Smooth muscle cell (in vitro differentiated cells): ENCODE data around the gene NSFL1C. TPM values are rescaled to one million over a fixed set of nuclear protein-coding genes. Genes with fewer than 3 reads are reported as not detected.

Experiments used
- DNase-seq: peaks from one replicate; lab custom pipeline; 2025; ENCODE audit not compliant: unreplicated experiment; lab: John Stamatoyannopoulos, UW
- H2AFZ ChIP-seq: fragments of 200-600 bp; sonication (generic); 2 replicates; pipeline ENCODE4 v1.6.0; 2016; ENCODE audit warnings: antibody characterized with exemption, low read depth, mild to moderate bottlenecking
- H3F3A ChIP-seq: fragments of 200-600 bp; sonication (generic); 2 replicates; pipeline ENCODE4 v1.6.0; 2017; ENCODE audit warnings: antibody characterized with exemption, low read depth
- H3K27ac ChIP-seq: fragments of 200-600 bp; sonication (generic); 2 replicates; pipeline ENCODE4 v1.5.1; 2016; ENCODE audit warnings: low read depth, mild to moderate bottlenecking
- H3K27me3 ChIP-seq: fragments of 200-600 bp; sonication (generic); 2 replicates; pipeline ENCODE4 v1.6.1; 2016; ENCODE audit warnings: low read depth, mild to moderate bottlenecking
- H3K36me3 ChIP-seq: fragments of 200-600 bp; sonication (generic); 2 replicates; pipeline ENCODE4 v1.5.1; 2016; ENCODE audit warnings: low read depth
- H3K4me1 ChIP-seq: fragments of 200-600 bp; sonication (generic); 2 replicates; pipeline ENCODE4 v1.5.1; 2016; ENCODE audit warnings: low read depth
- H3K4me2 ChIP-seq: fragments of 200-600 bp; sonication (generic); 2 replicates; pipeline ENCODE4 v1.6.0; 2016; ENCODE audit warnings: mild to moderate bottlenecking
- H3K4me3 ChIP-seq: fragments of 200-600 bp; sonication (generic); 2 replicates; pipeline ENCODE4 v1.5.1; 2016; ENCODE audit warnings: mild to moderate bottlenecking
- H3K79me2 ChIP-seq: fragments of 200-600 bp; sonication (generic); 2 replicates; pipeline ENCODE4 v1.6.0; 2016; ENCODE audit warnings: low read depth, mild to moderate bottlenecking
- H3K9ac ChIP-seq: fragments of 200-600 bp; sonication (generic); 2 replicates; pipeline ENCODE4 v1.6.0; 2016; ENCODE audit warnings: low read depth
- H3K9me3 ChIP-seq: fragments of 200-600 bp; sonication (generic); replicated peaks from 2 replicates; pipeline ENCODE4 v1.5.1; 2016; ENCODE audit warnings: low read depth
- H4K20me1 ChIP-seq: fragments of 200-600 bp; sonication (generic); 2 replicates; pipeline ENCODE4 v1.6.0; 2016; ENCODE audit warnings: low read depth
- WGBS: methylation state at CpG from one replicate; pipeline ENCODE4 v1.1.7; 2016; ENCODE audit warnings: low lambda C conversion rate; 5-methylcytosine and 5-hydroxymethylcytosine counted together
- polyA plus RNA-seq: library from polyadenylated mRNA; unstranded; fragments of >200 nt; fragmentation: Nextera tagmentation; extraction: Ambion mirVana; gene quantifications from 2 replicates; pipeline ENCODE4 v1.2.1, GENCODE V29; 2016
- total RNA-seq: library from RNA; depleted of rRNA; stranded (reverse); fragments of >200 nt; gene quantifications from 2 replicates; pipeline ENCODE4 v1.2.3, GENCODE V29; 2014
- TF ChIP-seq, protein P1 (sequence below): fragments of 200-600 bp; sonication (generic); IDR thresholded peaks from 2 replicates; pipeline ENCODE4 v1.5.1; 2017; ENCODE audit warnings: borderline replicate concordance, mild to moderate bottlenecking, antibody characterized with exemption; ENCODE audit not compliant: insufficient read depth, poor library complexity, severe bottlenecking

Gene NSFL1C
- total RNA-seq: 22.4 and 31.8 TPM in 2 replicates
- polyA plus RNA-seq: 82.9 and 92.4 TPM in 2 replicates

DNA sequence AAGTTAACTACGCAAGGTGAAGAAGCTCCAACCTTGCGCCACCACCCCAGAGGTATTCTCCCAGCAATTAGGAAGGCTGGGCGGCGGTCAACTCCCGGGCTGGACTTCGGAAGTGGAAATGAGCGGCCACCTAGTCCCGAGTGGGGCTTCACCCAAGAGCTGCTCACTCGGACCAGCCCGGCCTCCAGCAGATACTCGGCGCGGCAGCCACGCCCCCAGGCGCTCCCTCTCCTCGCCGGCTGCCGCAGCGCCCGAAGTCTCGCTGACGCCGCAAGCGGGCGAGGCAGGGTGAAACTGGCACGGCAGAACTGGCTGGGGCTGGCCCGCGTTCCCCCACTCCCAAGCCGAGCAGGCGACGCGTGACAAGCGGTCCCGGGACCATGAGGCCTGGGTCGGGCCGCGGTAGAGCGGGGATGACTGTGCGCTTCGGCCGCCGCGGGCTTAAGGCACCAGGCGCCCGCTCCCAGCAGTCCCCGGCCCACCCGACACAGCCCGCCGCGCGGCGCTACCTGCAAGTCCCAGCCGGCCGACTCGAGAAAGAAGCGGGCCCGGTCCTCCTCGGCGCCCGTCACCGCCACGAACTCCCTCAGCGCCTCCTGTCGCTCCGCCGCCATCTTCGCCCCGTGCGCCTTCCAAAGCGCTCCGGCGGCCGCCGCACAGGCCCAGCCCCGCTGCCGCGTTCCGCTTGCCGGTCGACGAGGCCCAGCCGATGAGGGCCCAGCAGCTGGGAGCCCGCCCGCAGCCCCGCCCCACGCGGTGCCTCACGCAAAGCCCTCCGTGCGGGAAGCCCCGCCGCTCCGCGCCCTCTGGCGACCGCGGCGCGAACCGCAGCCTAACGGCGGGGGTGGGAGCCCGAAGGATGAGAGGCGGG lies at the start of gene NSFL1C:
Gene NSFL1C, minus strand, starts transcription at position 639 of the 871 bp plus-strand sequence. Its CDS starts 25 bp downstream, at position 614.
- Histone ChIP-seq H3K9me3 (no peaks in the 10 kb centered on the region), H3K36me3 (no peaks in the 10 kb centered on the region), H2AFZ (peak within 1 kb of the TSS; percentile 77), H3F3A (peaks cover 6% of the 10 kb centered on the region), H3K27ac (peak within 1 kb of the TSS; percentile 88), H3K4me3 (peak within 1 kb of the TSS; percentile 87), H3K27me3 (no peaks in the 10 kb centered on the region), H4K20me1 (peaks cover 42% of the 10 kb centered on the region), H3K79me2 (peaks cover 39% of the 10 kb centered on the region), H3K9ac (peak within 1 kb of the TSS; percentile 95), H3K4me1 (peaks cover 11% of the 10 kb centered on the region), H3K4me2 (peak within 1 kb of the TSS; percentile 95)
- WGBS: 2% methylated on average over 38 of the region's 104 CpGs
- TF ChIP-seq, protein P1, sequence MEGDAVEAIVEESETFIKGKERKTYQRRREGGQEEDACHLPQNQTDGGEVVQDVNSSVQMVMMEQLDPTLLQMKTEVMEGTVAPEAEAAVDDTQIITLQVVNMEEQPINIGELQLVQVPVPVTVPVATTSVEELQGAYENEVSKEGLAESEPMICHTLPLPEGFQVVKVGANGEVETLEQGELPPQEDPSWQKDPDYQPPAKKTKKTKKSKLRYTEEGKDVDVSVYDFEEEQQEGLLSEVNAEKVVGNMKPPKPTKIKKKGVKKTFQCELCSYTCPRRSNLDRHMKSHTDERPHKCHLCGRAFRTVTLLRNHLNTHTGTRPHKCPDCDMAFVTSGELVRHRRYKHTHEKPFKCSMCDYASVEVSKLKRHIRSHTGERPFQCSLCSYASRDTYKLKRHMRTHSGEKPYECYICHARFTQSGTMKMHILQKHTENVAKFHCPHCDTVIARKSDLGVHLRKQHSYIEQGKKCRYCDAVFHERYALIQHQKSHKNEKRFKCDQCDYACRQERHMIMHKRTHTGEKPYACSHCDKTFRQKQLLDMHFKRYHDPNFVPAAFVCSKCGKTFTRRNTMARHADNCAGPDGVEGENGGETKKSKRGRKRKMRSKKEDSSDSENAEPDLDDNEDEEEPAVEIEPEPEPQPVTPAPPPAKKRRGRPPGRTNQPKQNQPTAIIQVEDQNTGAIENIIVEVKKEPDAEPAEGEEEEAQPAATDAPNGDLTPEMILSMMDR: peak; percentile 99
- peak; percentile 91 for DNase-seq

- Histone ChIP-seq H3K4me2 (no peak overlapping the region), H3K27me3 (peaks cover 12% of the 10 kb centered on the region), H4K20me1 (no peaks in the 10 kb centered on the region), H3K4me3 (no peak overlapping the region), H2AFZ (no peak overlapping the region), H3K4me1 (no peaks in the 10 kb centered on the region), H3K9me3 (no peaks in the 10 kb centered on the region), H3K9ac (no peak overlapping the region), H3F3A (no peaks in the 10 kb centered on the region), H3K27ac (no peak overlapping the region), H3K36me3 (no peaks in the 10 kb centered on the region), H3K79me2 (no peaks in the 10 kb centered on the region)
- no peak for DNase-seq
- WGBS: 91% methylated on average over 1 of the region's 1 CpG
- TF ChIP-seq, protein P1: no peak
These were observed 47.2 kb upstream of the NSFL1C start for GRCh38 chr20:1513801-1514200.

DNA sequence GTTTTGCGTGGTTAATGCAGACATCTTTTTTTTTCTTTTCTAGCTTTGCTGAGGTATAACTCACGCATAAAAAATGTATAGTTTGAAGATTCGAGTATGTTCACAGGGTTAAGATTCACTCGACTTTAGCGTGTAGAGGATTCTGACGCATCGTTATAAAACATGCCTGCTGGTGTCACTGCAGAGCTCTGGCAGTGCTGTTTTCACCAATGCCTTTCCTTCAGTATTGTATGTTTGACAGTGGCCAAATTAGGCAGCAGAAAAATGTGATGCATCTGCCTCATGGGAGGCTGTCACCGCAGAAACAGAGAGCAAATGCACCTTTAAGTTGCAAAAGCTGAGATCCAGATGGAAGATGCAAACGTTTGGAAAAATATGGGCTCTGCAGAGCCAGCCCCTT lies 42.6 kb upstream of the NSFL1C start:
- H3K79me2 ChIP-seq: no peaks in the 10 kb centered on the region
- no peak overlapping the region for H3K9ac ChIP-seq
- no peak for DNase-seq
- no peak overlapping the region for H2AFZ ChIP-seq
- no peak overlapping the region for H3K27ac ChIP-seq
- H3K4me2 ChIP-seq: no peak overlapping the region
- H3K4me1 ChIP-seq: no peaks in the 10 kb centered on the region
- no peaks in the 10 kb centered on the region for H3K36me3 ChIP-seq
- TF ChIP-seq, protein P1: no peak
- no peaks in the 10 kb centered on the region for H4K20me1 ChIP-seq
- H3F3A ChIP-seq: no peaks in the 10 kb centered on the region
- WGBS: 52% methylated on average over 9 of the region's 9 CpGs
- no peak overlapping the region for H3K4me3 ChIP-seq
- no peaks in the 10 kb centered on the region for H3K9me3 ChIP-seq
- peaks cover 12% of the 10 kb centered on the region for H3K27me3 ChIP-seq
